GM19035 (cell line): ENCODE results near the gene PFKL.

Experiments used
- ATAC-seq: cut with Tn5 transposase; IDR thresholded peaks from one replicate; pipeline ENCODE4 v1.9.1; 2021; ENCODE audit not compliant: unreplicated experiment

Gene PFKL

GRCh38 chr21:44325386-44326271 is 25.8 kb downstream of the PFKL start:
- ATAC-seq = no peak

- no peak for ATAC-seq
These were observed 26.4 kb downstream of the PFKL start for GRCh38 chr21:44326272-44326647.

- ATAC-seq = no peak
These were observed 27.1 kb downstream of the PFKL start for GRCh38 chr21:44326716-44327602.

- no peak for ATAC-seq
These were observed 27.7 kb downstream of the PFKL start for GRCh38 chr21:44327603-44327974.

- no peak for ATAC-seq
These were observed 28.5 kb downstream of the PFKL start for GRCh38 chr21:44328242-44328895.

GRCh38 chr21:44329086-44329889 is 29.4 kb downstream of the PFKL start:
- ATAC-seq = no peak

GRCh38 chr21:44329971-44330681 is 30.3 kb downstream of the PFKL start:
- no peak for ATAC-seq

GRCh38 chr21:44330698-44331097 is 30.8 kb downstream of the PFKL start:
- ATAC-seq = no peak

- ATAC-seq = no peak
These were observed 31.4 kb downstream of the PFKL start for GRCh38 chr21:44331209-44331608.

GRCh38 chr21:44331650-44332307 is 31.9 kb downstream of the PFKL start:
- no peak for ATAC-seq

GRCh38 chr21:44332383-44332782 is 32.5 kb downstream of the PFKL start:
- no peak for ATAC-seq

GRCh38 chr21:44332965-44333364 is 33.1 kb downstream of the PFKL start:
- no peak for ATAC-seq

- ATAC-seq = no peak
These were observed 33.9 kb downstream of the PFKL start for GRCh38 chr21:44333509-44334328.

- ATAC-seq = no peak
These were observed 34.6 kb downstream of the PFKL start for GRCh38 chr21:44334329-44335030.

GRCh38 chr21:44335266-44336059 is 35.6 kb downstream of the PFKL start:
- no peak for ATAC-seq

- ATAC-seq = no peak
These were observed 37.6 kb downstream of the PFKL start for GRCh38 chr21:44337449-44337848.
